ENCODE measurements around the gene SNRPA1.

GRCh38 chr15:101323793-101324523, 28.9 kb upstream of the SNRPA1 start:
- TF ChIP-seq CTCF (IDR thresholded peaks at IDR 0.05; ENCODE audit: low read depth, low read length) (no peak), EZH2phosphoT487 (IDR thresholded peaks at IDR 0.05; ENCODE audit: low read depth) (no peak)
